ENCODE results near the gene PKHD1.

The PKHD1 gene

GRCh38 chr6:51684603-51685002 lies 402.8 kb downstream of the PKHD1 start:
- DNase-seq (ENCODE audit: low read depth in 2 of 2) = no peak

GRCh38 chr6:51684038-51684437 lies 403.4 kb downstream of the PKHD1 start:
- DNase-seq (ENCODE audit: low read depth in 2 of 2) = no peak

GRCh38 chr6:51678905-51679620 lies 408.4 kb downstream of the PKHD1 start:
- DNase-seq (ENCODE audit: low read depth in 2 of 2) = no peak

GRCh38 chr6:51678274-51678673 lies 409.1 kb downstream of the PKHD1 start:
- no peak for DNase-seq (ENCODE audit: low read depth in 2 of 2)

GRCh38 chr6:51675922-51676275 lies 411.5 kb downstream of the PKHD1 start:
- DNase-seq (ENCODE audit: low read depth in 2 of 2) = no peak

GRCh38 chr6:51675020-51675921 lies 412.1 kb downstream of the PKHD1 start:
- DNase-seq (ENCODE audit: low read depth in 2 of 2) = no peak

GRCh38 chr6:51663525-51663924 lies 423.9 kb downstream of the PKHD1 start:
- no peak for DNase-seq (ENCODE audit: low read depth in 2 of 2)

- DNase-seq (ENCODE audit: low read depth in 2 of 2) = no peak
Measured at GRCh38 chr6:51660767-51661166, 426.6 kb downstream of the PKHD1 start.

GRCh38 chr6:51657491-51657890 lies 429.9 kb downstream of the PKHD1 start:
- DNase-seq (ENCODE audit: low read depth in 2 of 2) = no peak

- DNase-seq (ENCODE audit: low read depth in 2 of 2) = no peak
Measured at GRCh38 chr6:51655517-51655916, 431.9 kb downstream of the PKHD1 start.

- no peak for DNase-seq (ENCODE audit: low read depth in 2 of 2)
Measured at GRCh38 chr6:51654647-51655046, 432.8 kb downstream of the PKHD1 start.

- no peak for DNase-seq (ENCODE audit: low read depth in 2 of 2)
Measured at GRCh38 chr6:51651132-51651817, 436.1 kb downstream of the PKHD1 start.

GRCh38 chr6:51648774-51649173 lies 438.6 kb downstream of the PKHD1 start:
- DNase-seq (ENCODE audit: low read depth in 2 of 2) = no peak

- no peak for DNase-seq (ENCODE audit: low read depth in 2 of 2)
Measured at GRCh38 chr6:51648236-51648635, 439.2 kb downstream of the PKHD1 start.

- DNase-seq (ENCODE audit: low read depth in 2 of 2) = no peak
Measured at GRCh38 chr6:51644426-51644825, 443.0 kb downstream of the PKHD1 start.

- DNase-seq (ENCODE audit: low read depth in 2 of 2) = no peak
Measured at GRCh38 chr6:51640021-51640420, 447.4 kb downstream of the PKHD1 start.

GRCh38 chr6:51633424-51633823 lies 454.0 kb downstream of the PKHD1 start:
- DNase-seq (ENCODE audit: low read depth in 2 of 2) = no peak

GRCh38 chr6:51630011-51630410 lies 457.4 kb downstream of the PKHD1 start:
- DNase-seq (ENCODE audit: low read depth in 2 of 2) = no peak

GRCh38 chr6:51626391-51626790 lies 461.0 kb downstream of the PKHD1 start:
- DNase-seq (ENCODE audit: low read depth in 2 of 2) = no peak

- no peak for DNase-seq (ENCODE audit: low read depth in 2 of 2)
Measured at GRCh38 chr6:51625566-51625965, 461.8 kb downstream of the PKHD1 start.

- DNase-seq (ENCODE audit: low read depth in 2 of 2) = no peak
Measured at GRCh38 chr6:51620971-51621370, 466.4 kb downstream of the PKHD1 start.

- DNase-seq (ENCODE audit: low read depth in 2 of 2) = no peak
Measured at GRCh38 chr6:51619042-51619799, 468.2 kb downstream of the PKHD1 start.
